ENCODE measurements around the gene RSPO3. TPM values are rescaled to one million over a fixed set of nuclear protein-coding genes. Genes with fewer than 3 reads are reported as not detected.

RSPO3 gene
- total RNA-seq, 1 donor from 2014 or later: not detected

DNA sequence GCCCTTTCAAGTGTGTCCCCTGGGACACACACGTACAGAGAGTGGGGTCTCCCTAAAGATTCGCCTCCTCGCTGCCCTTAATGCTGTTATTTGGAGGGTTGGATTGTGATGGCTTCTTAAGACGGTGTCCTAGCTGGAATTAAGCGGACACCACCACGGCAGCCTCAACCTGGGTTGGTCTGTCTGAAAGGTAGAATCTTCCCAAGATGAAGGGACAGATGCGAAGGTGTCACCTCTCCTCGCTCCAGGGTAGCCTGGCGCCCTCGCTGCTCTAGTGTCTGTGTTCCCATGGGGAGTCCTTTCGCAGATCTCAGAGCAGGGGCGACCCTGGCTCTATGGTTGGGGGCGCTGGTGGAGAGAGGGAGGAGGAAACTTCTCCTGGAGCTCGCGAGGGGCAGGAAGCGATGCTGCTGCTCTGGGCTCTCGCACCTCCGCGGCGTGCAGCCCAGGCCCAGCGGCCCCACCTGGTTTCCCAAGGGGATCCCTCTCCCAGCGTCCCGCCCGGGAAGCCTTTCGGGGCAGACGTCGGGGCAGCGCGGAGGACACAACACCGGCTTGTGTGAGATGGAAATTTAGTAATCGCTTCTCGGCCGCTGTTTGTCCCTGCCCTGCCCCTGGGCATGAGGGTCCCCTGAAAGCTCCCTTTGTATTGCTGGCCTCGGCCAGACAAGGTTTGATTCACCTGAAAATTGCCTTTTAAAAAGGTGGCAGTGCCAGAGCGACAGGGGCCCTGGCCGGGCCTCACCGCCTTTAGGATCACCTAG is 1.7 kb downstream of the RSPO3 start:
- H3K4me1 Mint-ChIP-seq (ENCODE audit: low read depth, unreplicated experiment): peaks cover 2% of the 10 kb centered on the region
- DNase-seq: peak; percentile 24
- TF ChIP-seq, protein P1, sequence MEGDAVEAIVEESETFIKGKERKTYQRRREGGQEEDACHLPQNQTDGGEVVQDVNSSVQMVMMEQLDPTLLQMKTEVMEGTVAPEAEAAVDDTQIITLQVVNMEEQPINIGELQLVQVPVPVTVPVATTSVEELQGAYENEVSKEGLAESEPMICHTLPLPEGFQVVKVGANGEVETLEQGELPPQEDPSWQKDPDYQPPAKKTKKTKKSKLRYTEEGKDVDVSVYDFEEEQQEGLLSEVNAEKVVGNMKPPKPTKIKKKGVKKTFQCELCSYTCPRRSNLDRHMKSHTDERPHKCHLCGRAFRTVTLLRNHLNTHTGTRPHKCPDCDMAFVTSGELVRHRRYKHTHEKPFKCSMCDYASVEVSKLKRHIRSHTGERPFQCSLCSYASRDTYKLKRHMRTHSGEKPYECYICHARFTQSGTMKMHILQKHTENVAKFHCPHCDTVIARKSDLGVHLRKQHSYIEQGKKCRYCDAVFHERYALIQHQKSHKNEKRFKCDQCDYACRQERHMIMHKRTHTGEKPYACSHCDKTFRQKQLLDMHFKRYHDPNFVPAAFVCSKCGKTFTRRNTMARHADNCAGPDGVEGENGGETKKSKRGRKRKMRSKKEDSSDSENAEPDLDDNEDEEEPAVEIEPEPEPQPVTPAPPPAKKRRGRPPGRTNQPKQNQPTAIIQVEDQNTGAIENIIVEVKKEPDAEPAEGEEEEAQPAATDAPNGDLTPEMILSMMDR (IDR thresholded peaks at IDR 0.05; ENCODE audit: partially characterized antibody, unreplicated experiment): no peak
- H3K27ac Mint-ChIP-seq (ENCODE audit: unreplicated experiment): no peak overlapping the region
- H3K4me3 Mint-ChIP-seq (ENCODE audit: unreplicated experiment): peak overlapping the region; percentile 90
- peaks cover 14% of the 10 kb centered on the region for H3K27me3 Mint-ChIP-seq (ENCODE audit: unreplicated experiment)
- peaks cover 2% of the 10 kb centered on the region for H3K9me3 Mint-ChIP-seq (ENCODE audit: unreplicated experiment)
- H3K36me3 Mint-ChIP-seq (ENCODE audit: unreplicated experiment): no peaks in the 10 kb centered on the region

DNA sequence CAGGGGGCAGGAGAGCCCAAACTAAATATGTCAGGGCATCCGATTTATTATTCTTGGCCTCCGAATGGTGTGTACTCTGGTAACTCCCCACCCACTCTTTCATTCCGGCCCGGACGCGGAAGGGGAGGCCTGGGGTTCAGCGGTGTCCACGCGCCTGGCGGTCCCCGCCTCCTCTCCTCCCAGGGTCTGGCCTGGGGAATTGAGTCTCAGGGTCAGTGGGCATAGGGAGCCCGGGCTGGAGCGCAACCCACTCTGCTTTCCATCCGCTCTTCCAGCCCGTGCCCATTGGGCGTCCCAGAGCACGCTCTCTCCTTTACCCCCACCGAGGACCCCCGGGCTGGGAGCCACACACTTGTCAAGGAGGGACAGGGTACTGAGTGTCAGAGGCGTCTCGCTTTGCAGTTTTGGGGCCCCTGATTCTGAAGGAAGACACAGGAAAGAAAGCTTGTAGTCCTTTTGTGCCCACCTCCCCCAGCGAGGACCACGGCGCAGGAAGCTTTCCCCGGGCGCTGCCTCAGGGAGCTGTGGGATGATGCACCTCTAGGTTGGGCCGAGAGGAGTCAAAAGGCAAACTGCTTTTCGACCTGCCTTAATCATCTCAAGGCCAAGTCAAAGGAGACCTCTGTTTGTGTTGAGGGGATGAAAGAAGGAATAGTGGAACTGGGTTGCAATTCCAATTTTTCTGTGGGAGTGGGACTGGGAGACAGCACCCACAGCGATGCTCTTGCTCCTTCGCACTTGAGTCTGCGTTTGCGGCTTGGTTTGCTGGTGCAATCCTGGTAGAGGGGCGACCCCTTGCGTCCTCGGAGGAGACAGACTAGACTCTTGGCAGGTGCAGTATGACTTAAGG is 2.5 kb downstream of the RSPO3 start:
- H3K27me3 Mint-ChIP-seq (ENCODE audit: unreplicated experiment): peaks cover 14% of the 10 kb centered on the region
- TF ChIP-seq, protein P1 (IDR thresholded peaks at IDR 0.05; ENCODE audit: partially characterized antibody, unreplicated experiment): peak; percentile 56
- H3K4me3 Mint-ChIP-seq (ENCODE audit: unreplicated experiment): peak overlapping the region; percentile 61
- peak; percentile 91 for DNase-seq
- H3K9me3 Mint-ChIP-seq (ENCODE audit: unreplicated experiment): peaks cover 2% of the 10 kb centered on the region
- no peaks in the 10 kb centered on the region for H3K36me3 Mint-ChIP-seq (ENCODE audit: unreplicated experiment)
- H3K27ac Mint-ChIP-seq (ENCODE audit: unreplicated experiment): no peak overlapping the region
- H3K4me1 Mint-ChIP-seq (ENCODE audit: low read depth, unreplicated experiment): peaks cover 2% of the 10 kb centered on the region

DNA sequence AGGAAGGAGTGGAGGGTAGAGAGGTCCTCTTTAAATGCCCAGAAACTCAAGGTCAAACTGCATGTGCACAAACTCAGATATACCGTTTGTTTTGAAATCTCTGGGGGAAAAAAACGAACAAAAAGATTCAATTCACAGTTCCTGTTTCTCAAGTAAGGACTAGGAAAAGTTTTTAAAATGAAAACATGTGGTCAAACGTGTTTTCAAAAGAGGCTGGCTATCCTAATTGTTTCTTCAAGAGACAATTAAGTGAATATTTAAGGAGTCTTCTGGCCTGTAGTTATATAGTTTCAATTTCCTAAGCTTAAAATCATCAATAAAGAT is 3.1 kb downstream of the RSPO3 start:
- no peaks in the 10 kb centered on the region for H3K36me3 Mint-ChIP-seq (ENCODE audit: unreplicated experiment)
- no peak for DNase-seq
- peaks cover 2% of the 10 kb centered on the region for H3K4me1 Mint-ChIP-seq (ENCODE audit: low read depth, unreplicated experiment)
- H3K4me3 Mint-ChIP-seq (ENCODE audit: unreplicated experiment): peak overlapping the region; percentile 61
- H3K27ac Mint-ChIP-seq (ENCODE audit: unreplicated experiment): no peak overlapping the region
- TF ChIP-seq, protein P1 (IDR thresholded peaks at IDR 0.05; ENCODE audit: partially characterized antibody, unreplicated experiment): no peak
- peaks cover 14% of the 10 kb centered on the region for H3K27me3 Mint-ChIP-seq (ENCODE audit: unreplicated experiment)
- peaks cover 2% of the 10 kb centered on the region for H3K9me3 Mint-ChIP-seq (ENCODE audit: unreplicated experiment)

DNA sequence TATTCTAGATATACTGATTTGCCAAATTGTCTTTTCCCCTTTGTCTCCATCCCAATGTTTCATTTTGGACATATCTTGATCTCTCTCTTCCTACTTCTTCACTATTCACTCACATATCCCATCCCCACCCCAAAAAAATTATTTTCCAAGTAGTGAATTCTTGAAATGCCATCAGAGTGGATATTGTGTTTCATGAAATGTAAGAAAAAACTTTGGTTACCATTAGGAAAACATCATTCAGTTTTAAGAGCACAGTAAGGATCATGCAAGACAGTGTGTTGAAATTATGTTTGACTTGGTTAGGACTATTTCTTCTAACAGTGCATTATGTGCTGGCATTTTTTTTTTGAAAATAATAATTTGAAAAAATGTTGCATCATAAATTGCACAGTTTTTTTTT is 5.7 kb downstream of the RSPO3 start:
- no peaks in the 10 kb centered on the region for H3K36me3 Mint-ChIP-seq (ENCODE audit: unreplicated experiment)
- TF ChIP-seq, protein P1 (IDR thresholded peaks at IDR 0.05; ENCODE audit: partially characterized antibody, unreplicated experiment): no peak
- peaks cover 2% of the 10 kb centered on the region for H3K4me1 Mint-ChIP-seq (ENCODE audit: low read depth, unreplicated experiment)
- H3K4me3 Mint-ChIP-seq (ENCODE audit: unreplicated experiment): no peak overlapping the region
- peaks cover 9% of the 10 kb centered on the region for H3K27me3 Mint-ChIP-seq (ENCODE audit: unreplicated experiment)
- DNase-seq: no peak
- no peaks in the 10 kb centered on the region for H3K9me3 Mint-ChIP-seq (ENCODE audit: unreplicated experiment)
- H3K27ac Mint-ChIP-seq (ENCODE audit: unreplicated experiment): no peak overlapping the region

DNA sequence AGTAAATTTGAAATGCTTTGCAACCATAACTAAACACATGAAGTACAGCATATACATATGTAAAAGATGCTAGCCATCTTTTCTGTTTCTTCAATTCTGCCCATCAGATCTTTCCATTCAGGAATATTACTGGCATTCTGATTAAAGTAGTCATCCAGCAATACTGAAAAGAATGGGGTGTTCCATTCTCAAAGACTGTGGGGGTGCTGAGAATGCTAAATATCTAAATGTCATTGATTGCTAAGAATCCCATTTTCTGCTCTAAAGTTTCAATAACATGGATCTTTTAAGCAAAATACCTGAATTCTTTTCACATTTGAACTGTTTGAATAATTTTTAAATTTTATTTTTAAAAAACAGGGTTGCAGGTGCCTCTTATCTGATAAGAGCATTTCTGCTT is 6.2 kb downstream of the RSPO3 start:
- H3K9me3 Mint-ChIP-seq (ENCODE audit: unreplicated experiment): no peaks in the 10 kb centered on the region
- H3K27me3 Mint-ChIP-seq (ENCODE audit: unreplicated experiment): peaks cover 9% of the 10 kb centered on the region
- no peaks in the 10 kb centered on the region for H3K36me3 Mint-ChIP-seq (ENCODE audit: unreplicated experiment)
- DNase-seq: no peak
- no peak overlapping the region for H3K4me3 Mint-ChIP-seq (ENCODE audit: unreplicated experiment)
- TF ChIP-seq, protein P1 (IDR thresholded peaks at IDR 0.05; ENCODE audit: partially characterized antibody, unreplicated experiment): no peak
- H3K27ac Mint-ChIP-seq (ENCODE audit: unreplicated experiment): no peak overlapping the region
- H3K4me1 Mint-ChIP-seq (ENCODE audit: low read depth, unreplicated experiment): peaks cover 2% of the 10 kb centered on the region

Data from glutamatergic neuron (in vitro differentiated cells).